Stimulated activated naive B cell treated with anti-CD40 and anti-IgM and Interleukin-4, amounts not matched to agents 10 μg/mL and 1 μg/mL and 100 μg/mL, for 72 hours (primary cell): ENCODE results near the gene TOMM34.

Experiments
- ATAC-seq, 2 donors: fragments of 150-1000 bp; cut with Tn5 transposase; replicated peaks; 2 replicates each; pipeline ENCODE4 v1.10.0; 2021; ENCODE audit warnings: moderate library complexity in 1 of 2
- DNase-seq: peaks from one replicate; pipeline ENCODE4 v3.0.0; 2021
- H3K27ac Mint-ChIP-seq: one replicate; pipeline ENCODE4 v1.8.0; 2022; ENCODE audit warnings: mild to moderate bottlenecking, mixed read lengths
- H3K27me3 Mint-ChIP-seq, 2 donors: one replicate each; pipeline ENCODE4 v1.8.0; 2022; ENCODE audit warnings: mixed read lengths in 2 of 2
- H3K36me3 Mint-ChIP-seq, 2 donors: one replicate each; pipeline ENCODE4 v1.8.0; 2022; ENCODE audit warnings: mixed read lengths in 2 of 2, mild to moderate bottlenecking in 1 of 2
- H3K4me1 Mint-ChIP-seq, 2 donors: one replicate each; pipeline ENCODE4 v1.8.0; 2022; ENCODE audit warnings: mixed read lengths in 2 of 2, mild to moderate bottlenecking in 1 of 2
- H3K4me3 Mint-ChIP-seq, 2 donors: one replicate each; pipeline ENCODE4 v1.8.0; 2022; ENCODE audit warnings: mild to moderate bottlenecking in 2 of 2, mixed read lengths in 2 of 2, moderate library complexity in 1 of 2
- H3K9me3 Mint-ChIP-seq, 2 donors: one replicate each; pipeline ENCODE4 v1.8.0; 2022; ENCODE audit warnings: mixed read lengths in 2 of 2, mild to moderate bottlenecking in 1 of 2

TOMM34 gene

GRCh38 chr20:44932916-44933315, 27.3 kb downstream of the TOMM34 start:
- DNase-seq (no peak), ATAC-seq (no peak)
- Mint-ChIP-seq H3K27ac (no peak overlapping the region), H3K36me3 (peaks cover 29 to 64% of the 10 kb centered on the region in 2 donors), H3K9me3 (no peaks in the 10 kb centered on the region), H3K4me1 (no peaks in the 10 kb centered on the region), H3K27me3 (no peaks in the 10 kb centered on the region), H3K4me3 (no peak overlapping the region)

GRCh38 chr20:44931911-44932310, 28.3 kb downstream of the TOMM34 start:
- H3K4me1 Mint-ChIP-seq: no peaks in the 10 kb centered on the region
- DNase-seq (no peak), ATAC-seq (no peak)
- H3K4me3 Mint-ChIP-seq: no peak overlapping the region
- H3K27me3 Mint-ChIP-seq: no peaks in the 10 kb centered on the region
- no peak overlapping the region for H3K27ac Mint-ChIP-seq
- H3K36me3 Mint-ChIP-seq: peaks cover 29 to 55% of the 10 kb centered on the region in 2 donors
- H3K9me3 Mint-ChIP-seq: no peaks in the 10 kb centered on the region

- Mint-ChIP-seq H3K27me3 (no peaks in the 10 kb centered on the region), H3K36me3 (peaks cover 25 to 47% of the 10 kb centered on the region in 2 donors)
- no peak for DNase-seq
These were observed 29.6 kb downstream of the TOMM34 start for GRCh38 chr20:44930517-44931168.

GRCh38 chr20:44928595-44928994, 31.6 kb downstream of the TOMM34 start:
- H3K4me1 Mint-ChIP-seq: no peaks in the 10 kb centered on the region

More at GRCh38 chr20:44930517-44931168, 29.6 kb downstream of the TOMM34 start:
- no peak for ATAC-seq
- no peak overlapping the region for H3K4me3 Mint-ChIP-seq
- no peaks in the 10 kb centered on the region for H3K9me3 Mint-ChIP-seq
- H3K4me1 Mint-ChIP-seq: no peaks in the 10 kb centered on the region
- no peak overlapping the region for H3K27ac Mint-ChIP-seq

GRCh38 chr20:44924541-44924940, 35.7 kb downstream of the TOMM34 start:
- no peak overlapping the region for H3K27ac Mint-ChIP-seq
- H3K4me1 Mint-ChIP-seq: no peaks in the 10 kb centered on the region
- no peak overlapping the region for H3K4me3 Mint-ChIP-seq
- H3K27me3 Mint-ChIP-seq: no peaks in the 10 kb centered on the region
- no peaks in the 10 kb centered on the region for H3K9me3 Mint-ChIP-seq
- DNase-seq: no peak
- H3K36me3 Mint-ChIP-seq: peaks cover 30 to 38% of the 10 kb centered on the region in 2 donors
- no peak for ATAC-seq

More at GRCh38 chr20:44928595-44928994, 31.6 kb downstream of the TOMM34 start:
- H3K9me3 Mint-ChIP-seq: no peaks in the 10 kb centered on the region
- peaks cover 35 to 48% of the 10 kb centered on the region in 2 donors for H3K36me3 Mint-ChIP-seq
- H3K27me3 Mint-ChIP-seq: no peaks in the 10 kb centered on the region
- H3K27ac Mint-ChIP-seq: no peak overlapping the region
- no peak overlapping the region for H3K4me3 Mint-ChIP-seq
- DNase-seq: no peak
- ATAC-seq: no peak

GRCh38 chr20:44921447-44921846, 38.8 kb downstream of the TOMM34 start:
- peaks cover 36 to 52% of the 10 kb centered on the region in 2 donors for H3K36me3 Mint-ChIP-seq
- DNase-seq: no peak
- H3K27me3 Mint-ChIP-seq: no peaks in the 10 kb centered on the region
- no peaks in the 10 kb centered on the region for H3K9me3 Mint-ChIP-seq
- ATAC-seq: no peak
- no peak overlapping the region for H3K4me3 Mint-ChIP-seq
- peaks cover 0 to 2% of the 10 kb centered on the region in 2 donors for H3K4me1 Mint-ChIP-seq
- no peak overlapping the region for H3K27ac Mint-ChIP-seq

- H3K27ac Mint-ChIP-seq: no peak overlapping the region
- no peak overlapping the region for H3K4me3 Mint-ChIP-seq
- peaks cover 24 to 45% of the 10 kb centered on the region in 2 donors for H3K36me3 Mint-ChIP-seq
- peaks cover 2 to 8% of the 10 kb centered on the region in 2 donors for H3K4me1 Mint-ChIP-seq
- DNase-seq (no peak), ATAC-seq (no peak)
- H3K9me3 Mint-ChIP-seq: no peaks in the 10 kb centered on the region
- H3K27me3 Mint-ChIP-seq: no peaks in the 10 kb centered on the region
These were observed 41.4 kb downstream of the TOMM34 start for GRCh38 chr20:44918761-44919160.

- no peaks in the 10 kb centered on the region for H3K9me3 Mint-ChIP-seq
- no peaks in the 10 kb centered on the region for H3K27me3 Mint-ChIP-seq
- DNase-seq: no peak
- H3K36me3 Mint-ChIP-seq: peaks cover 24 to 43% of the 10 kb centered on the region in 2 donors
- peaks cover 2 to 8% of the 10 kb centered on the region in 2 donors for H3K4me1 Mint-ChIP-seq
- H3K27ac Mint-ChIP-seq: no peak overlapping the region
- ATAC-seq: no peak
- no peak overlapping the region for H3K4me3 Mint-ChIP-seq
These were observed 41.9 kb downstream of the TOMM34 start for GRCh38 chr20:44918342-44918741.

- no peak for DNase-seq
- Mint-ChIP-seq H3K27me3 (no peaks in the 10 kb centered on the region), H3K4me3 (no peak overlapping the region), H3K27ac (no peak overlapping the region), H3K36me3 (peaks cover 25 to 42% of the 10 kb centered on the region in 2 donors), H3K4me1 (peaks cover 2 to 8% of the 10 kb centered on the region in 2 donors), H3K9me3 (no peaks in the 10 kb centered on the region)
- no peak for ATAC-seq
These were observed 42.8 kb downstream of the TOMM34 start for GRCh38 chr20:44917399-44917798.

- H3K27me3 Mint-ChIP-seq: no peaks in the 10 kb centered on the region
- H3K9me3 Mint-ChIP-seq: no peaks in the 10 kb centered on the region
- peaks cover 25 to 42% of the 10 kb centered on the region in 2 donors for H3K36me3 Mint-ChIP-seq
- H3K4me3 Mint-ChIP-seq: no peak overlapping the region
- DNase-seq (no peak), ATAC-seq (no peak)
- peaks cover 2 to 10% of the 10 kb centered on the region in 2 donors for H3K4me1 Mint-ChIP-seq
- H3K27ac Mint-ChIP-seq: no peak overlapping the region
These were observed 43.6 kb downstream of the TOMM34 start for GRCh38 chr20:44916586-44916985.

- Mint-ChIP-seq H3K36me3 (peaks cover 25 to 38% of the 10 kb centered on the region in 2 donors), H3K27me3 (no peaks in the 10 kb centered on the region), H3K4me1 (peaks cover 14 to 24% of the 10 kb centered on the region in 2 donors), H3K9me3 (no peaks in the 10 kb centered on the region), H3K27ac (no peak overlapping the region), H3K4me3 (no peak overlapping the region)
- DNase-seq (no peak), ATAC-seq (no peak)
These were observed 45.3 kb downstream of the TOMM34 start for GRCh38 chr20:44914924-44915323.

- Mint-ChIP-seq H3K4me1 (peaks cover 19 to 34% of the 10 kb centered on the region in 2 donors), H3K27ac (no peak overlapping the region), H3K36me3 (peaks cover 20 to 31% of the 10 kb centered on the region in 2 donors), H3K27me3 (no peaks in the 10 kb centered on the region), H3K4me3 (no peak overlapping the region), H3K9me3 (no peaks in the 10 kb centered on the region)
- DNase-seq (no peak), ATAC-seq (no peak)
These were observed 48.0 kb downstream of the TOMM34 start for GRCh38 chr20:44912189-44912588.

- Mint-ChIP-seq H3K27me3 (no peaks in the 10 kb centered on the region), H3K9me3 (no peaks in the 10 kb centered on the region), H3K36me3 (peaks cover 18 to 24% of the 10 kb centered on the region in 2 donors), H3K27ac (peak overlapping the region; percentile 44), H3K4me3 (peak overlapping the region in 1 of 2 donors; percentile 50), H3K4me1 (peaks cover 17 to 34% of the 10 kb centered on the region in 2 donors)
- DNase-seq: peak; percentile 19
- ATAC-seq: no peak
These were observed 48.8 kb downstream of the TOMM34 start for GRCh38 chr20:44911264-44911921.

- Mint-ChIP-seq H3K9me3 (no peaks in the 10 kb centered on the region), H3K27me3 (no peaks in the 10 kb centered on the region), H3K36me3 (peaks cover 18 to 27% of the 10 kb centered on the region in 2 donors), H3K4me1 (peaks cover 17 to 34% of the 10 kb centered on the region in 2 donors), H3K4me3 (peak overlapping the region; percentile 89 to 95), H3K27ac (peak overlapping the region; percentile 80)
- ATAC-seq (no peak), DNase-seq (no peak)
These were observed 49.4 kb downstream of the TOMM34 start for GRCh38 chr20:44910690-44911262.
